Spleen (tissue), 7 donors: ENCODE measurements around the gene GOLGA2.

Experiments used
- POLR2AphosphoS5 ChIP-seq, 3 donors: sonication (generic); formaldehyde crosslinking; IDR thresholded peaks; one replicate each; pipeline ENCODE4 v1.5.1; 2017; ENCODE audit warnings: antibody characterized with exemption in 3 of 3
- TF ChIP-seq, protein P1 (sequence below), 11 experiments: fragments of 200-600 bp in 7 of 11; fragments of 450-650 bp in 4 of 11; sonication (generic) in 4 of 11; IDR thresholded peaks in 8 of 11; conservative IDR thresholded peaks in 3 of 11; 1 replicate in 7 of 11; 2 replicates in 4 of 11; pipeline versions ENCODE4 v1.4.0 to v1.8.0; 2016 to 2021; ENCODE audit warnings: antibody characterized with exemption in 11 of 11, inconsistent platforms in 4 of 11, mild to moderate bottlenecking in 1 of 11
- donor health status: DM: no; HTN: no; CAD: no; lungs with moderate emphysema.
- donor health status: DM: no; HTN: no; CAD: no.
- donor health status: DM: no; HTN: no; CAD: no.

- TF ChIP-seq, protein P1, sequence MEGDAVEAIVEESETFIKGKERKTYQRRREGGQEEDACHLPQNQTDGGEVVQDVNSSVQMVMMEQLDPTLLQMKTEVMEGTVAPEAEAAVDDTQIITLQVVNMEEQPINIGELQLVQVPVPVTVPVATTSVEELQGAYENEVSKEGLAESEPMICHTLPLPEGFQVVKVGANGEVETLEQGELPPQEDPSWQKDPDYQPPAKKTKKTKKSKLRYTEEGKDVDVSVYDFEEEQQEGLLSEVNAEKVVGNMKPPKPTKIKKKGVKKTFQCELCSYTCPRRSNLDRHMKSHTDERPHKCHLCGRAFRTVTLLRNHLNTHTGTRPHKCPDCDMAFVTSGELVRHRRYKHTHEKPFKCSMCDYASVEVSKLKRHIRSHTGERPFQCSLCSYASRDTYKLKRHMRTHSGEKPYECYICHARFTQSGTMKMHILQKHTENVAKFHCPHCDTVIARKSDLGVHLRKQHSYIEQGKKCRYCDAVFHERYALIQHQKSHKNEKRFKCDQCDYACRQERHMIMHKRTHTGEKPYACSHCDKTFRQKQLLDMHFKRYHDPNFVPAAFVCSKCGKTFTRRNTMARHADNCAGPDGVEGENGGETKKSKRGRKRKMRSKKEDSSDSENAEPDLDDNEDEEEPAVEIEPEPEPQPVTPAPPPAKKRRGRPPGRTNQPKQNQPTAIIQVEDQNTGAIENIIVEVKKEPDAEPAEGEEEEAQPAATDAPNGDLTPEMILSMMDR (IDR thresholded peaks at IDR 0.05 in 8 of 11, conservative IDR thresholded peaks at IDR 0.05 in 3 of 11): no peak
- TF ChIP-seq POLR2AphosphoS5 (IDR thresholded peaks at IDR 0.05): no peak
Observed at GRCh38 chr9:128215491-128216409, 60.1 kb downstream of the GOLGA2 start.
